Trophoblast cell (in vitro differentiated cells and primary cell): ENCODE results near the gene CEACAM4.

Experiments used
- DNase-seq, 2 donors: peaks; one replicate each; pipeline ENCODE4 v3.0.0-alpha.2; 2016
- H2AFZ ChIP-seq: 2 replicates; pipeline ENCODE4 v1.6.1; 2013; ENCODE audit warnings: low read length, moderate library complexity, mild to moderate bottlenecking; ENCODE audit not compliant: insufficient read depth, poor library complexity
- H2AK5ac ChIP-seq: 2 replicates; pipeline ENCODE4 v1.6.1; 2013; ENCODE audit warnings: mild to moderate bottlenecking, low read length
- H2BK120ac ChIP-seq: 2 replicates; pipeline ENCODE4 v1.6.1; 2013; ENCODE audit warnings: low read length, mild to moderate bottlenecking, moderate library complexity; ENCODE audit not compliant: insufficient read depth, poor library complexity
- H2BK12ac ChIP-seq: 2 replicates; pipeline ENCODE4 v1.6.1; 2013; ENCODE audit warnings: mild to moderate bottlenecking, low read length, moderate library complexity
- H2BK5ac ChIP-seq: 2 replicates; pipeline ENCODE4 v1.6.1; 2013; ENCODE audit warnings: low read length, low read depth, moderate library complexity, mild to moderate bottlenecking; ENCODE audit not compliant: poor library complexity
- H3K14ac ChIP-seq: 2 replicates; pipeline ENCODE4 v1.6.1; 2013; ENCODE audit warnings: mild to moderate bottlenecking, low read length
- H3K18ac ChIP-seq: 2 replicates; pipeline ENCODE4 v1.6.1; 2013; ENCODE audit warnings: mild to moderate bottlenecking, low read length
- H3K23ac ChIP-seq: 2 replicates; pipeline ENCODE4 v1.6.1; 2013; ENCODE audit warnings: low read length
- H3K27ac ChIP-seq: 2 replicates; pipeline ENCODE4 v1.5.1; 2013; ENCODE audit warnings: low read depth, mild to moderate bottlenecking, inconsistent platforms, low read length, moderate library complexity
- H3K27me3 ChIP-seq: 2 replicates; pipeline ENCODE4 v1.6.1; 2013; ENCODE audit warnings: inconsistent platforms, mild to moderate bottlenecking, low read length, moderate library complexity; ENCODE audit not compliant: insufficient read depth
- H3K36me3 ChIP-seq, 2 experiments: 1 replicate in 1 of 2; 2 replicates in 1 of 2; pipeline ENCODE4 v1.6.1; 2013; ENCODE audit warnings: low read length in 2 of 2, mild to moderate bottlenecking in 2 of 2, moderate library complexity in 1 of 2; ENCODE audit not compliant: insufficient read depth in 2 of 2, control insufficient read depth in 1 of 2
- H3K4ac ChIP-seq: 2 replicates; pipeline ENCODE4 v1.6.1; 2013; ENCODE audit warnings: low read depth, mild to moderate bottlenecking, low read length, moderate library complexity
- H3K4me1 ChIP-seq, 2 experiments: 1 replicate in 1 of 2; 2 replicates in 1 of 2; pipeline ENCODE4 v1.6.1; 2013; ENCODE audit warnings: low read length in 2 of 2, mild to moderate bottlenecking in 2 of 2, moderate library complexity in 1 of 2; ENCODE audit not compliant: insufficient read depth in 2 of 2, control insufficient read depth in 1 of 2
- H3K4me2 ChIP-seq: 2 replicates; pipeline ENCODE4 v1.6.1; 2013; ENCODE audit warnings: inconsistent platforms, mild to moderate bottlenecking, low read length, moderate library complexity
- H3K4me3 ChIP-seq: 2 replicates; pipeline ENCODE4 v1.5.1; 2013; ENCODE audit warnings: mild to moderate bottlenecking, low read depth, low read length, inconsistent platforms
- H3K79me1 ChIP-seq: one replicate; pipeline ENCODE4 v1.6.1; 2013; ENCODE audit warnings: low read length
- H3K79me2 ChIP-seq: 2 replicates; pipeline ENCODE4 v1.6.1; 2013; ENCODE audit warnings: low read length, mild to moderate bottlenecking; ENCODE audit not compliant: control insufficient read depth, insufficient read depth, poor library complexity
- H3K9ac ChIP-seq: 2 replicates; pipeline ENCODE4 v1.6.1; 2013; ENCODE audit warnings: mild to moderate bottlenecking, low read length
- H3K9me3 ChIP-seq: 2 replicates; pipeline ENCODE4 v1.6.1; 2013; ENCODE audit warnings: low read depth, mild to moderate bottlenecking, control low read depth, inconsistent platforms, low read length; ENCODE audit not compliant: insufficient read depth
- H4K12ac ChIP-seq: 2 replicates; pipeline ENCODE4 v1.6.1; 2013; ENCODE audit warnings: low read depth, mild to moderate bottlenecking, low read length, moderate library complexity
- H4K8ac ChIP-seq: 2 replicates; pipeline ENCODE4 v1.6.1; 2013; ENCODE audit warnings: low read depth, mild to moderate bottlenecking, low read length, moderate library complexity
- H4K91ac ChIP-seq: one replicate; pipeline ENCODE4 v1.6.1; 2013; ENCODE audit warnings: low read depth, mild to moderate bottlenecking, low read length, moderate library complexity
- WGBS: extraction: QIAGEN DNeasy Blood & Tissue Kit; methylation state at CpG from one replicate; pipeline ENCODE4 v1.1.7; 2013; ENCODE audit warnings: missing lambda C conversion rate; ENCODE audit not compliant: insufficient read length, insufficient coverage; ENCODE audit errors: extremely low coverage; 5-methylcytosine and 5-hydroxymethylcytosine counted together

CEACAM4 gene

GRCh38 chr19:41615207-41615606 lies 11.7 kb downstream of the CEACAM4 start:
- H3K4me2 ChIP-seq = no peak overlapping the region
- H2BK5ac ChIP-seq = no peak overlapping the region
- peaks cover 58% of the 10 kb centered on the region for H3K9me3 ChIP-seq
- H3K79me1 ChIP-seq = no peaks in the 10 kb centered on the region
- no peaks in the 10 kb centered on the region for H3K79me2 ChIP-seq
- H3K4me1 ChIP-seq = no peaks in the 10 kb centered on the region
- no peak overlapping the region for H4K8ac ChIP-seq
- H3K27ac ChIP-seq = no peak overlapping the region
- no peak overlapping the region for H3K4ac ChIP-seq
- H3K27me3 ChIP-seq = no peaks in the 10 kb centered on the region
- no peak for DNase-seq
- no peak overlapping the region for H2AFZ ChIP-seq
- no peak overlapping the region for H2BK120ac ChIP-seq
- H3K4me3 ChIP-seq = no peak overlapping the region
- no peak overlapping the region for H2AK5ac ChIP-seq
- no peak overlapping the region for H4K12ac ChIP-seq
- H2BK12ac ChIP-seq = no peak overlapping the region
- H3K18ac ChIP-seq = no peak overlapping the region
- H3K9ac ChIP-seq = no peak overlapping the region
- H3K14ac ChIP-seq = no peak overlapping the region
- H3K23ac ChIP-seq = no peak overlapping the region
- WGBS = no CpG with 5 or more reads among the region's 4 CpGs
- H4K91ac ChIP-seq = no peak overlapping the region
- no peaks in the 10 kb centered on the region for H3K36me3 ChIP-seq

GRCh38 chr19:41612483-41612882 lies 14.4 kb downstream of the CEACAM4 start:
- Histone ChIP-seq H3K9ac (no peak overlapping the region), H3K27ac (no peak overlapping the region), H3K14ac (no peak overlapping the region), H3K4me1 (no peaks in the 10 kb centered on the region), H3K4me2 (no peak overlapping the region), H3K4ac (no peak overlapping the region), H3K79me1 (no peaks in the 10 kb centered on the region), H2AK5ac (no peak overlapping the region), H2BK5ac (no peak overlapping the region), H4K8ac (no peak overlapping the region), H3K18ac (no peak overlapping the region), H4K12ac (no peak overlapping the region), H3K36me3 (no peaks in the 10 kb centered on the region), H3K23ac (no peak overlapping the region), H3K9me3 (peaks cover 36% of the 10 kb centered on the region), H4K91ac (no peak overlapping the region), H3K4me3 (no peak overlapping the region), H2BK12ac (no peak overlapping the region), H3K27me3 (no peaks in the 10 kb centered on the region), H3K79me2 (no peaks in the 10 kb centered on the region), H2AFZ (no peak overlapping the region), H2BK120ac (no peak overlapping the region)
- WGBS = no CpG with 5 or more reads among the region's 4 CpGs
- no peak for DNase-seq

- no peak overlapping the region for H2AK5ac ChIP-seq
- no peak overlapping the region for H3K18ac ChIP-seq
- H2BK12ac ChIP-seq = no peak overlapping the region
- no peak overlapping the region for H3K4me2 ChIP-seq
- H3K14ac ChIP-seq = no peak overlapping the region
- no peaks in the 10 kb centered on the region for H3K79me2 ChIP-seq
- no peak overlapping the region for H3K9ac ChIP-seq
- no peak overlapping the region for H2AFZ ChIP-seq
- peaks cover 41% of the 10 kb centered on the region for H3K9me3 ChIP-seq
- no peak overlapping the region for H2BK120ac ChIP-seq
- no peak overlapping the region for H4K8ac ChIP-seq
- no peak overlapping the region for H3K23ac ChIP-seq
- H3K79me1 ChIP-seq = no peaks in the 10 kb centered on the region
- no peaks in the 10 kb centered on the region for H3K4me1 ChIP-seq
- no peak overlapping the region for H2BK5ac ChIP-seq
- no peaks in the 10 kb centered on the region for H3K36me3 ChIP-seq
- H3K27ac ChIP-seq = no peak overlapping the region
- no peaks in the 10 kb centered on the region for H3K27me3 ChIP-seq
- no peak for DNase-seq
- H4K91ac ChIP-seq = no peak overlapping the region
- H3K4ac ChIP-seq = no peak overlapping the region
- H4K12ac ChIP-seq = no peak overlapping the region
- no peak overlapping the region for H3K4me3 ChIP-seq
These were observed 16.1 kb downstream of the CEACAM4 start for GRCh38 chr19:41610789-41611188.

- H4K8ac ChIP-seq = no peak overlapping the region
- H3K27me3 ChIP-seq = no peaks in the 10 kb centered on the region
- no peak overlapping the region for H3K4me2 ChIP-seq
- H4K12ac ChIP-seq = no peak overlapping the region
- no peaks in the 10 kb centered on the region for H3K79me2 ChIP-seq
- no peak overlapping the region for H3K4me3 ChIP-seq
- no peak overlapping the region for H2BK5ac ChIP-seq
- H3K18ac ChIP-seq = no peak overlapping the region
- no peak for DNase-seq
- no peak overlapping the region for H3K9ac ChIP-seq
- no peaks in the 10 kb centered on the region for H3K4me1 ChIP-seq
- WGBS = no CpG with 5 or more reads among the region's 1 CpG
- H3K23ac ChIP-seq = no peak overlapping the region
- H3K9me3 ChIP-seq = peaks cover 27% of the 10 kb centered on the region
- no peak overlapping the region for H3K27ac ChIP-seq
- no peaks in the 10 kb centered on the region for H3K79me1 ChIP-seq
- no peak overlapping the region for H2AFZ ChIP-seq
- no peak overlapping the region for H2AK5ac ChIP-seq
- no peak overlapping the region for H4K91ac ChIP-seq
- no peak overlapping the region for H3K4ac ChIP-seq
- H3K36me3 ChIP-seq = no peaks in the 10 kb centered on the region
- no peak overlapping the region for H3K14ac ChIP-seq
- H2BK120ac ChIP-seq = no peak overlapping the region
- no peak overlapping the region for H2BK12ac ChIP-seq
These were observed 19.2 kb downstream of the CEACAM4 start for GRCh38 chr19:41607668-41608067.
